GM20000 (cell line): ENCODE measurements around the gene GLT6D1.

Experiments
- DNase-seq: peaks from one replicate; pipeline ENCODE4 v3.0.0; 2012; ENCODE audit warnings: low spot score
- CTCF ChIP-seq: IDR thresholded peaks from 2 replicates; pipeline ENCODE4 v1.5.1; 2012; ENCODE audit warnings: mild to moderate bottlenecking, control low read depth; ENCODE audit errors: extremely low read depth, missing control alignments

GLT6D1 gene

GRCh38 chr9:135618866-135619598 is 20.3 kb downstream of the GLT6D1 start:
- no peak for DNase-seq
- TF ChIP-seq CTCF = no peak

GRCh38 chr9:135617991-135618411 is 21.3 kb downstream of the GLT6D1 start:
- DNase-seq = no peak
- no peak for TF ChIP-seq CTCF

GRCh38 chr9:135617538-135617900 is 21.8 kb downstream of the GLT6D1 start:
- no peak for TF ChIP-seq CTCF
- no peak for DNase-seq

- TF ChIP-seq CTCF = no peak
- DNase-seq = no peak
Observed at GRCh38 chr9:135616619-135617537, 22.5 kb downstream of the GLT6D1 start.

GRCh38 chr9:135615666-135616618 is 23.4 kb downstream of the GLT6D1 start:
- DNase-seq = peak; percentile 18

More at GRCh38 chr9:135615666-135616618, 23.4 kb downstream of the GLT6D1 start:
- TF ChIP-seq CTCF = no peak
